Testis (tissue), 2 donors: ENCODE results near the gene SLC4A3.

Experiments used
- POLR2A ChIP-seq: fragments of 450-650 bp; IDR thresholded peaks from one replicate; pipeline ENCODE4 v1.6.1; 2017; ENCODE audit warnings: antibody characterized with exemption, mild to moderate bottlenecking, moderate library complexity
- TF ChIP-seq, protein P1 (sequence below), 3 experiments: fragments of 450-650 bp in 2 of 3; fragments of 200-600 bp in 1 of 3; sonication (generic) in 1 of 3; IDR thresholded peaks; one replicate each; pipeline ENCODE4 v1.5.1; 2016 to 2019; ENCODE audit warnings: antibody characterized with exemption in 3 of 3, mild to moderate bottlenecking in 2 of 3, moderate library complexity in 1 of 3

DNA sequence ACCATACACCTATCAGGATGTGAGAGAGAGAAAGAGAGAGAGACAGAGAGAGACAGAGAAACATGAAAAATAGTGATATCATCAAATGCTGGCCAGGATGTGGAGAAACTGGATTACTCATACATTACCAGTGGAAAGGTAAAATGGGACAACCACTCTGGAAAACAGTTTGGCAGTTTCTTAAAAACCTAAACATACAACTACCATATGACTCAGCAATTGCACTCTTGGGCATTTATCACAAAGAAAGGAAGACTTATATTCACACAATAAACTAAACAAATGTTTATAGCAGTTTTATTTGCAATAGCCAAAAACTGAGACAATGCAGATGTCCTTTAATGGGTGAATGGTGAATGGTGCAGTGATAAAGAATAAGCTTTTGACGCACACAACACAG, 29.1 kb downstream of the SLC4A3 start:
- TF ChIP-seq, protein P1, sequence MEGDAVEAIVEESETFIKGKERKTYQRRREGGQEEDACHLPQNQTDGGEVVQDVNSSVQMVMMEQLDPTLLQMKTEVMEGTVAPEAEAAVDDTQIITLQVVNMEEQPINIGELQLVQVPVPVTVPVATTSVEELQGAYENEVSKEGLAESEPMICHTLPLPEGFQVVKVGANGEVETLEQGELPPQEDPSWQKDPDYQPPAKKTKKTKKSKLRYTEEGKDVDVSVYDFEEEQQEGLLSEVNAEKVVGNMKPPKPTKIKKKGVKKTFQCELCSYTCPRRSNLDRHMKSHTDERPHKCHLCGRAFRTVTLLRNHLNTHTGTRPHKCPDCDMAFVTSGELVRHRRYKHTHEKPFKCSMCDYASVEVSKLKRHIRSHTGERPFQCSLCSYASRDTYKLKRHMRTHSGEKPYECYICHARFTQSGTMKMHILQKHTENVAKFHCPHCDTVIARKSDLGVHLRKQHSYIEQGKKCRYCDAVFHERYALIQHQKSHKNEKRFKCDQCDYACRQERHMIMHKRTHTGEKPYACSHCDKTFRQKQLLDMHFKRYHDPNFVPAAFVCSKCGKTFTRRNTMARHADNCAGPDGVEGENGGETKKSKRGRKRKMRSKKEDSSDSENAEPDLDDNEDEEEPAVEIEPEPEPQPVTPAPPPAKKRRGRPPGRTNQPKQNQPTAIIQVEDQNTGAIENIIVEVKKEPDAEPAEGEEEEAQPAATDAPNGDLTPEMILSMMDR (IDR thresholded peaks at IDR 0.05) = no peak
- TF ChIP-seq POLR2A = no peak
